BLaER1 (cell line): ENCODE data around the gene KRTAP10-12.

Source experiments
- H3K27ac ChIP-seq: shearing (Covaris generic); formaldehyde crosslinking; 2 replicates; pipeline ENCODE4 v1.8.1; 2022
- H3K27me3 ChIP-seq: shearing (Covaris generic); formaldehyde crosslinking; 2 replicates; pipeline ENCODE4 v1.8.1; 2022
- H3K36me3 ChIP-seq: shearing (Covaris generic); formaldehyde crosslinking; 2 replicates; pipeline ENCODE4 v1.8.1; 2022
- H3K4me1 ChIP-seq: shearing (Covaris generic); formaldehyde crosslinking; 2 replicates; pipeline ENCODE4 v1.8.1; 2022
- H3K4me2 ChIP-seq: shearing (Covaris generic); formaldehyde crosslinking; 2 replicates; pipeline ENCODE4 v1.8.1; 2022
- H3K4me3 ChIP-seq: shearing (Covaris generic); formaldehyde crosslinking; 2 replicates; pipeline ENCODE4 v1.8.1; 2022
- H3K9ac ChIP-seq: shearing (Covaris generic); formaldehyde crosslinking; 2 replicates; pipeline ENCODE4 v1.8.1; 2022
- H3K9me3 ChIP-seq: shearing (Covaris generic); formaldehyde crosslinking; 2 replicates; pipeline ENCODE4 v1.8.1; 2022
- H4K20me1 ChIP-seq: shearing (Covaris generic); formaldehyde crosslinking; 2 replicates; pipeline ENCODE4 v1.8.1; 2022
- Cebpa-rat ChIP-seq: shearing (Covaris generic); IDR thresholded peaks from 2 replicates; pipeline ENCODE4 v1.8.1; 2022

Gene KRTAP10-12

GRCh38 chr21:44739316-44739715, 42.3 kb downstream of the KRTAP10-12 start:
- H4K20me1 ChIP-seq, result no peaks in the 10 kb centered on the region
- H3K4me2 ChIP-seq, result no peak overlapping the region
- H3K9ac ChIP-seq, result no peak overlapping the region
- no peak overlapping the region for H3K4me3 ChIP-seq
- H3K27ac ChIP-seq, result no peak overlapping the region
- no peaks in the 10 kb centered on the region for H3K27me3 ChIP-seq
- no peak for TF ChIP-seq Cebpa-rat
- H3K4me1 ChIP-seq, result peaks cover 25% of the 10 kb centered on the region
- peaks cover 11% of the 10 kb centered on the region for H3K9me3 ChIP-seq
- H3K36me3 ChIP-seq, result no peaks in the 10 kb centered on the region

DNA sequence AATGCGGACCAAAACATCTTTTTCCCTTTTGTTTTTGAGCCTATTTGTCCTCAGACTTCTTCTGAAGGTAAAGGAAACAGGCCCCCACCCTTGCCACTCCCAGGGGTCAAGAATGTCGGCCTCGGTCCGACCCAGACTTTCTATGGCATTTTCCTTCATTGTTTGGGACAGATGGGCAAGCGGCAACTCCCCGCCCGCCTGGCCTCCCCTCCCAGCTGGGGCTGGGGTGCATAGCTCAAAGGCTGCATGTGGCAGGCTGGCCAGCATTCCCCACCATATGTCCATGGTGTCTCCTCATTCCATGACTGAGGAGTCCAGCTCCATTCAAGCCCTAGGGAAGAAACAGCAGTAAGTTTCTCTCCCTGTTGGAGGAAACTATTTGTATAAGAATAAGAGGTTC, 43.8 kb downstream of the KRTAP10-12 start:
- Histone ChIP-seq H3K4me2 (no peak overlapping the region), H3K9me3 (peaks cover 26% of the 10 kb centered on the region), H3K27ac (no peak overlapping the region), H3K4me1 (peaks cover 11% of the 10 kb centered on the region), H3K27me3 (no peaks in the 10 kb centered on the region), H3K36me3 (no peaks in the 10 kb centered on the region), H3K9ac (no peak overlapping the region), H4K20me1 (no peaks in the 10 kb centered on the region), H3K4me3 (no peak overlapping the region)
- no peak for TF ChIP-seq Cebpa-rat

GRCh38 chr21:44741921-44742320, 44.9 kb downstream of the KRTAP10-12 start:
- Histone ChIP-seq H3K4me1 (no peaks in the 10 kb centered on the region; the same call in 1 of the 2 replicates), H3K4me3 (no peak overlapping the region), H3K4me2 (no peak overlapping the region), H3K27ac (no peak overlapping the region), H3K27me3 (no peaks in the 10 kb centered on the region), H3K9ac (no peak overlapping the region), H4K20me1 (no peaks in the 10 kb centered on the region), H3K9me3 (peaks cover 34% of the 10 kb centered on the region), H3K36me3 (no peaks in the 10 kb centered on the region)
- TF ChIP-seq Cebpa-rat, result no peak

DNA sequence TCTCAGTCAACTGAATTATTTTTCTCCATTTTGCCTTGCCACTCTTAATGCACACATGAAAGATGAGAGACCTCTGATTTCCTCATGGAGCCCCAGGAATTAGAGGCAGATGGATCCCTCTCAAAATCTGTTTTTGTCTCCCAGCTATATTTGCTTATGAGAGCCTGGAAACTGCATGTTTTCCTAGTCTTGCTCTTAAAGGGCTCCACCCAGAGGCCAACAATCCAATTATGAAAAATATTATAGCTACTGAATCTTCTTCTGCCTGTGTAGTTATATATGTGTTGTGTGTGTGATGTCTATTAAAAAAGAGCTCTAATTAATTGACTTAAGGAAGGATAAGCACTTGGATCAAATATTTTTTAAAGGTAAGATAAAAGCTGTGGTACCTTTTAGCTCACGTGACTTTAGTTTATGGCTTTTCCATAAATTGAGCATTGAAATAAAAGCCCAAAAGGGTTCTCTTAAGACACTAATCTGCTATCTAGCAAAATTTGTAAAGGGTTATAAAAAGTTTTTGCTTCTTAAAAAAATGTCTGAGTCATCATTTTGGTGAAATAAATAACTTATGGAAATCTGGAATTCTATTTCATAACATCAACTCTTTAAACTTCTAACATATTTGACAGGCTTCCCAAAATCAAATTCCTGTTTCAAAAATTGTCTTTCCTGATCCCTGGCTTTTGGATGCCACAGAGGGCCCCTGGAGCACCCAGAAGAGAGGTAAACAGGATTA, 45.6 kb downstream of the KRTAP10-12 start:
- Histone ChIP-seq H3K4me1 (no peaks in the 10 kb centered on the region), H3K9me3 (peaks cover 34% of the 10 kb centered on the region)
- no peak for TF ChIP-seq Cebpa-rat

More for the DNA sequence above, 45.6 kb downstream of the KRTAP10-12 start:
- Histone ChIP-seq H3K27me3 (no peaks in the 10 kb centered on the region), H4K20me1 (no peaks in the 10 kb centered on the region), H3K9ac (no peak overlapping the region), H3K4me2 (no peak overlapping the region), H3K36me3 (no peaks in the 10 kb centered on the region), H3K27ac (no peak overlapping the region), H3K4me3 (no peak overlapping the region)
